Measurements from ENCODE around the gene MRPL33.

- TF ChIP-seq CTCF (IDR thresholded peaks at IDR 0.05; ENCODE audit: low read depth, low read length, missing input control): no peak
- no peak for TF ChIP-seq EGR1 (IDR thresholded peaks at IDR 0.05; ENCODE audit: low read depth in 2 of 2)
- no peak for TF ChIP-seq GABPA (IDR thresholded peaks at IDR 0.05 in 1 of 2, conservative IDR thresholded peaks at IDR 0.05 in 1 of 2)
- TF ChIP-seq JUND (IDR thresholded peaks at IDR 0.05): no peak
- no peak for TF ChIP-seq TAF1 (conservative IDR thresholded peaks at IDR 0.05)
- no peak for TF ChIP-seq NR2F2 (IDR thresholded peaks at IDR 0.05)
- TF ChIP-seq MAX (IDR thresholded peaks at IDR 0.05): no peak
- no peak for TF ChIP-seq ATF3 (IDR thresholded peaks at IDR 0.05)
- no peak for TF ChIP-seq RAD21 (IDR thresholded peaks at IDR 0.05)
- no peak for TF ChIP-seq YY1 (IDR thresholded peaks at IDR 0.05)
- TF ChIP-seq SP1 (IDR thresholded peaks at IDR 0.05): no peak
- no peak for TF ChIP-seq FOXA1 (IDR thresholded peaks at IDR 0.05)
These were observed 20.1 kb upstream of the MRPL33 start for GRCh38 chr2:27751377-27751776.
